Ovary (tissue), 9 donors: ENCODE results near the gene LRRC71. TPM values are rescaled to one million over a fixed set of nuclear protein-coding genes. Genes with fewer than 3 reads are reported as not detected.

ENCODE experiments used
- DNase-seq, 5 donors: peaks; one replicate each; pipeline ENCODE4 v3.0.0-alpha.2; 2019 to 2020
- H3K27ac ChIP-seq, 2 donors: fragments of 200-600 bp; one replicate each; pipeline versions ENCODE4 v1.5.1 to v1.8.0; 2019 to 2022
- H3K27me3 ChIP-seq: fragments of 200-600 bp; one replicate; pipeline ENCODE4 v1.8.0; 2022
- H3K36me3 ChIP-seq: fragments of 200-600 bp; sonication (generic); one replicate; pipeline ENCODE4 v1.5.1; 2019
- H3K4me1 ChIP-seq: one replicate; pipeline ENCODE4 v1.8.1; 2013; ENCODE audit warnings: mild to moderate bottlenecking, moderate library complexity; ENCODE audit not compliant: insufficient read depth
- H3K4me3 ChIP-seq: fragments of 200-600 bp; sonication (generic); one replicate; pipeline ENCODE4 v1.5.1; 2017
- H3K9me3 ChIP-seq, 2 donors: fragments of 200-600 bp in 1 of 2; sonication (generic) in 1 of 2; one replicate each; pipeline versions ENCODE4 v1.5.1 to v1.8.1; 2013 to 2019; ENCODE audit warnings: mild to moderate bottlenecking in 1 of 2, moderate library complexity in 1 of 2
- CTCF ChIP-seq, 3 donors: fragments of 450-650 bp in 2 of 3; fragments of 200-600 bp in 1 of 3; IDR thresholded peaks; one replicate each; pipeline versions ENCODE4 v1.5.1 to v1.8.0; 2016 to 2022; ENCODE audit warnings: antibody characterized with exemption in 3 of 3, mild to moderate bottlenecking in 1 of 3
- EP300 ChIP-seq: sonication (generic); formaldehyde crosslinking; IDR thresholded peaks from one replicate; pipeline ENCODE4 v1.6.1; 2017; ENCODE audit warnings: antibody characterized with exemption
- POLR2A ChIP-seq: fragments of 450-650 bp; IDR thresholded peaks from one replicate; pipeline ENCODE4 v1.6.1; 2017; ENCODE audit warnings: antibody characterized with exemption, mild to moderate bottlenecking, moderate library complexity
- WGBS, 3 donors: extraction: QIAGEN DNeasy Blood & Tissue Kit in 1 of 3; methylation state at CpG; one replicate each; pipeline versions ENCODE4 v1.1.5 to v1.1.7; 2013 to 2017; 5-methylcytosine and 5-hydroxymethylcytosine counted together
- intact Hi-C, 4 donors: fragments of 100-400 bp; cut with DNase I; formaldehyde crosslinking; loops; one replicate each; pipeline versions ENCODE4 v1.11.0 to v1.15.1; 2022 to 2023
- polyA plus RNA-seq, 2 donors: library from polyadenylated mRNA; stranded (reverse); fragments of 200-250 nt in 1 of 2; fragments of 350-450 nt in 1 of 2; fragmentation: Illumina TruSeq in 1 of 2; extraction: RNeasy Lipid Tissue Mini Kit (QIAGEN cat#74804) in 1 of 2; gene quantifications; one replicate each; pipeline ENCODE4 v1.2.3, GENCODE V29; 2013 to 2014
- total RNA-seq, 7 donors: library from RNA; depleted of rRNA in 2 of 7; stranded (reverse); fragments of >200 nt in 2 of 7; fragmentation: NEBNext Ultra II Directional in 3 of 7; extraction: Animal tissue kit (Norgen Biotek cat#: 25700) in 3 of 7; gene quantifications; one replicate each; pipeline versions ENCODE4 v1.1.0 to v1.2.4, GENCODE V29; 2016 to 2023
- donor health status: DM: no; HTN: no; CAD: no; lungs with moderate emphysema.
- donor health status: DM: no; HTN: no; CAD: no.
- donor health status: Bipolar disorder and iron deficiency.
- donor health status: DM: yes; HTN: yes; CAD: no.
- donor health status: DM: no; HTN: no; CAD: no.
- donor health status: DM: yes; HTN: yes; CAD: no.

LRRC71 gene
- total and polyA plus RNA-seq, 9 donors = 0.07 to 11.1 (median 0.80) TPM; not detected in 3

- no peak for TF ChIP-seq POLR2A
- no peak for TF ChIP-seq CTCF (IDR thresholded peaks at IDR 0.05)
- intact Hi-C loops = no loop called here
Observed at GRCh38 chr1:156875341-156875615, 45.2 kb upstream of the LRRC71 start.

GRCh38 chr1:156876281-156876680, 44.2 kb upstream of the LRRC71 start:
- TF ChIP-seq POLR2A = no peak
- no peak for TF ChIP-seq CTCF (IDR thresholded peaks at IDR 0.05)
- TF ChIP-seq EP300 = no peak
- WGBS, 3 donors = 67 to 70% (median 69%) methylated on average over 20 to 21 of the region's 21 CpGs
- intact Hi-C loops = no loop called here
- H3K4me3 ChIP-seq = no peak overlapping the region
- no peaks in the 10 kb centered on the region for H3K27me3 ChIP-seq
- H3K36me3 ChIP-seq = no peaks in the 10 kb centered on the region
- no peak for DNase-seq
- no peak overlapping the region for H3K27ac ChIP-seq
- H3K4me1 ChIP-seq = peaks cover 4% of the 10 kb centered on the region
- no peaks in the 10 kb centered on the region for H3K9me3 ChIP-seq

More at GRCh38 chr1:156875341-156875615, 45.2 kb upstream of the LRRC71 start:
- no peaks in the 10 kb centered on the region for H3K27me3 ChIP-seq
- H3K4me3 ChIP-seq = no peak overlapping the region
- no peaks in the 10 kb centered on the region for H3K36me3 ChIP-seq
- 59 to 84% (median 79%) methylated on average over 5 of the region's 5 CpGs for WGBS, 3 donors
- H3K27ac ChIP-seq = no peak overlapping the region
- peaks cover 4% of the 10 kb centered on the region for H3K4me1 ChIP-seq
- H3K9me3 ChIP-seq = no peaks in the 10 kb centered on the region
- no peak for DNase-seq

GRCh38 chr1:156877433-156878170, 42.8 kb upstream of the LRRC71 start:
- Histone ChIP-seq H3K27me3 (no peaks in the 10 kb centered on the region), H3K4me1 (peaks cover 4% of the 10 kb centered on the region), H3K27ac (no peak overlapping the region), H3K9me3 (no peaks in the 10 kb centered on the region), H3K4me3 (no peak overlapping the region), H3K36me3 (no peaks in the 10 kb centered on the region)
- TF ChIP-seq CTCF (IDR thresholded peaks at IDR 0.05) = no peak
- TF ChIP-seq EP300 = no peak
- no peak for TF ChIP-seq POLR2A
- intact Hi-C loops = no loop called here
- no peak for DNase-seq
- 76 to 81% (median 78%) methylated on average over 5 of the region's 5 CpGs for WGBS, 3 donors

GRCh38 chr1:156879876-156880275, 40.6 kb upstream of the LRRC71 start:
- intact Hi-C loops = loop anchor here in 2 of 4 donors (10.0 kb wide), 2 partner anchors 105 to 175 kb away; partner anchors contain the start of gene CRABP2 (in 1 of the 2)
- TF ChIP-seq EP300 (no peak), POLR2A (no peak)
- Histone ChIP-seq H3K36me3 (no peaks in the 10 kb centered on the region), H3K27me3 (no peaks in the 10 kb centered on the region), H3K4me3 (no peak overlapping the region), H3K4me1 (no peaks in the 10 kb centered on the region), H3K27ac (no peak overlapping the region), H3K9me3 (no peaks in the 10 kb centered on the region)
- WGBS, 3 donors = 92 to 95% (median 94%) methylated on average over 21 of the region's 21 CpGs
- DNase-seq = no peak

GRCh38 chr1:156880473-156880872, 40.0 kb upstream of the LRRC71 start:
- WGBS, 3 donors = 55 to 69% (median 64%) methylated on average over 5 of the region's 5 CpGs
- intact Hi-C loops = loop anchor here in 2 of 4 donors (10.0 kb wide), 2 partner anchors 106 to 176 kb away; partner anchors contain the start of gene CRABP2 (in 1 of the 2)
- Histone ChIP-seq H3K4me3 (no peak overlapping the region), H3K36me3 (no peaks in the 10 kb centered on the region), H3K4me1 (no peaks in the 10 kb centered on the region), H3K9me3 (no peaks in the 10 kb centered on the region), H3K27me3 (no peaks in the 10 kb centered on the region), H3K27ac (no peak overlapping the region)
- TF ChIP-seq POLR2A (no peak), CTCF (IDR thresholded peaks at IDR 0.05) (no peak), EP300 (no peak)
- DNase-seq = no peak
